Hepatocyte (in vitro differentiated cells): Measurements from ENCODE around the gene DCC.

Experiments used
- CTCF ChIP-seq: fragments of 200-600 bp; sonication (generic); IDR thresholded peaks from 2 replicates; pipeline ENCODE4 v1.5.1; 2016; ENCODE audit warnings: antibody characterized with exemption, mild to moderate bottlenecking; ENCODE audit not compliant: poor library complexity
- EZH2 ChIP-seq: fragments of 200-600 bp; sonication (generic); IDR thresholded peaks from 2 replicates; pipeline ENCODE4 v1.6.1; 2016; ENCODE audit warnings: antibody characterized with exemption, mild to moderate bottlenecking, borderline replicate concordance
- EZH2phosphoT487 ChIP-seq: fragments of 200-600 bp; sonication (generic); IDR thresholded peaks from one replicate; pipeline ENCODE4 v1.6.1; 2018; ENCODE audit warnings: antibody characterized with exemption, mild to moderate bottlenecking, low read depth, moderate library complexity; ENCODE audit not compliant: unreplicated experiment, severe bottlenecking

DNA sequence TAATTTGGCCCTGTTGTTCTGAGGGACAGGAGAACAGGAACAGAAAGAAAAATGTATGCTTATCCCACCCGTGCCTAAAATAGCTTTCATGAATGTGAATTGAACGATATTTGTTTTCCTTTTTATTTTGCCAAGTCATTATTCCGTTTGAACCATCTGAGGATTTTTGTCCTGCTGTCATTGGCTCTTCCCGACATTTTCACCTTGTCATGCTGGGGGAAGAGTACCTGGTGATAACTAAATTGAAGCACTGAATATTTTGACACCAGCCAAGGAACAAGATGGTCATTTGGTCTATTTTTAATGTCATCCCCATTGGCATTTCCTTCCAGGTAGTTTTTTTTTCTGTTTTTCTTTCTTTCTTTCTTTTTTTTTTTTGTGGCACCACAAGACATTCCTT lies 204.1 kb downstream of the DCC start:
- TF ChIP-seq CTCF = no peak
- TF ChIP-seq EZH2 = no peak
- TF ChIP-seq EZH2phosphoT487 = no peak
